Bone marrow (tissue), 2 donors: Measurements from ENCODE around the gene MARCKS.
A peak's percentile ranks its signal among the peaks of the same experiment; 100 is the strongest.

Source experiments
- DNase-seq, 2 donors: peaks; one replicate each; lab custom pipeline; 2025; lab: John Stamatoyannopoulos, UW

MARCKS gene

GRCh38 chr6:113856625-113857555, at the start of gene MARCKS:
Gene MARCKS, plus strand, starts transcription at chr6:113857345. Its CDS starts 401 bp downstream, at chr6:113857746.
- peak in 1 of 2 donors; percentile 52 for DNase-seq

GRCh38 chr6:113809826-113810225, 47.3 kb upstream of the MARCKS start:
- peak in 1 of 2 donors; percentile 59 for DNase-seq

GRCh38 chr6:113813142-113813541, 44.0 kb upstream of the MARCKS start:
- no peak for DNase-seq

GRCh38 chr6:113818578-113818977, 38.6 kb upstream of the MARCKS start:
- DNase-seq = no peak

GRCh38 chr6:113819169-113819830, 37.8 kb upstream of the MARCKS start:
- no peak for DNase-seq

- no peak for DNase-seq
Measured at GRCh38 chr6:113820761-113821160, 36.4 kb upstream of the MARCKS start.

GRCh38 chr6:113821445-113821844, 35.7 kb upstream of the MARCKS start:
- DNase-seq = no peak

GRCh38 chr6:113823916-113824315, 33.2 kb upstream of the MARCKS start:
- DNase-seq = no peak

GRCh38 chr6:113824411-113824810, 32.7 kb upstream of the MARCKS start:
- DNase-seq = no peak

GRCh38 chr6:113824866-113825265, 32.3 kb upstream of the MARCKS start:
- DNase-seq = no peak

GRCh38 chr6:113825781-113826180, 31.4 kb upstream of the MARCKS start:
- DNase-seq = no peak

GRCh38 chr6:113828984-113829695, 28.0 kb upstream of the MARCKS start:
- no peak for DNase-seq

- no peak for DNase-seq
Measured at GRCh38 chr6:113829696-113830045, 27.5 kb upstream of the MARCKS start.

- DNase-seq = no peak
Measured at GRCh38 chr6:113830140-113830539, 27.0 kb upstream of the MARCKS start.

- DNase-seq = no peak
Measured at GRCh38 chr6:113833537-113833936, 23.6 kb upstream of the MARCKS start.

- DNase-seq = no peak
Measured at GRCh38 chr6:113837170-113837569, 20.0 kb upstream of the MARCKS start.

- no peak for DNase-seq
Measured at GRCh38 chr6:113842165-113842564, 15.0 kb upstream of the MARCKS start.

- DNase-seq = no peak
Measured at GRCh38 chr6:113843500-113844073, 13.6 kb upstream of the MARCKS start.

- no peak for DNase-seq
Measured at GRCh38 chr6:113846577-113846976, 10.6 kb upstream of the MARCKS start.

GRCh38 chr6:113847447-113847846, 9.7 kb upstream of the MARCKS start:
- no peak for DNase-seq

- no peak for DNase-seq
Measured at GRCh38 chr6:113848280-113848679, 8.9 kb upstream of the MARCKS start.

GRCh38 chr6:113848811-113849210, 8.3 kb upstream of the MARCKS start:
- DNase-seq = no peak
